ENCODE results near the gene F7. TPM values are rescaled to one million over a fixed set of nuclear protein-coding genes. Genes with fewer than 3 reads are reported as not detected.
"Not testable (repeated sequence)": the region's sequence is repeated elsewhere in the genome, so short reads cannot be mapped to it uniquely, and the experiment has no call there.

Gene F7
- total RNA-seq, 2 experiments from 2014 or later, result not detected

DNA sequence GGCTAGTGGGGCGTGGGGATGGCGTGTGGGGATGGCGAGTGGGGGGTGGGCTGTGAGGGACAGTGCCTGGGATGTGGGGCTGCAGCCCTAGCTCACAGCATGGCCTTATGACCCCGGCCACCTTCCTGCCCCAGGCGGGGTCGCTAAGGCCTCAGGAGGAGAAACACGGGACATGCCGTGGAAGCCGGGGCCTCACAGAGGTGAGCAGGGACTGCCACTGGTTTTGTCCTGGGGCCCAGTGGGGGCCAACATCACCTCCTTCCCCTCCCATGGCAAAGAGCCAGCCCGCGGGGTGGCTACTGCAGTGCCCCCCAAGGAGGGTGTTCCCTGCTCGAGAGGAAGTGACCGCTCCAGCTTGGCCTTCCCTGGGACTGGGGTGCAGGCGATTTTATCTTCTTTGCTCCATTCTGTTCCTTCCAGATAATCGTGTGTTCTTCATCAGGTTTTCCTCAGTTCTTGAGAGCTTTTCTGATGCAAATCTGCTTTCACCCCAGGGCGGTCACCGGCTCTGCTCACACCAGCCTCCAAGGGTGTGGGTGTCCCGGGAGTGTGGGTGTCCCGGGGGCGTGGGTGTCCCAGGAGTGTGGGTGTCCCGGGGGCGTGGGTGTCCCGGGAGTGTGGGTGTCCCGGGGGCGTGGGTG, 1.2 kb downstream of the F7 start:
- no peaks in the 10 kb centered on the region for H3K4me1 Mint-ChIP-seq
- H3K27me3 Mint-ChIP-seq, result peaks cover 6% of the 10 kb centered on the region
- H3K4me3 Mint-ChIP-seq, result no peak overlapping the region
- no peak overlapping the region for H3K27ac Mint-ChIP-seq
- H3K36me3 Mint-ChIP-seq (ENCODE audit: low read depth), result no peaks in the 10 kb centered on the region
- no peak for DNase-seq
- ChIA-PET CTCF (no interaction called here), POLR2A (no interaction called here)
- no peaks in the 10 kb centered on the region for H3K9me3 Mint-ChIP-seq

- H3K4me1 Mint-ChIP-seq; CTCF ChIA-PET; POLR2A ChIA-PET; DNase-seq; H3K9me3 Mint-ChIP-seq; H3K36me3 Mint-ChIP-seq (ENCODE audit: low read depth); H3K27ac Mint-ChIP-seq; H3K27me3 Mint-ChIP-seq; H3K4me3 Mint-ChIP-seq: not testable (repeated sequence)
Measured at GRCh38 chr13:113108521-113108920, 2.9 kb downstream of the F7 start.

DNA sequence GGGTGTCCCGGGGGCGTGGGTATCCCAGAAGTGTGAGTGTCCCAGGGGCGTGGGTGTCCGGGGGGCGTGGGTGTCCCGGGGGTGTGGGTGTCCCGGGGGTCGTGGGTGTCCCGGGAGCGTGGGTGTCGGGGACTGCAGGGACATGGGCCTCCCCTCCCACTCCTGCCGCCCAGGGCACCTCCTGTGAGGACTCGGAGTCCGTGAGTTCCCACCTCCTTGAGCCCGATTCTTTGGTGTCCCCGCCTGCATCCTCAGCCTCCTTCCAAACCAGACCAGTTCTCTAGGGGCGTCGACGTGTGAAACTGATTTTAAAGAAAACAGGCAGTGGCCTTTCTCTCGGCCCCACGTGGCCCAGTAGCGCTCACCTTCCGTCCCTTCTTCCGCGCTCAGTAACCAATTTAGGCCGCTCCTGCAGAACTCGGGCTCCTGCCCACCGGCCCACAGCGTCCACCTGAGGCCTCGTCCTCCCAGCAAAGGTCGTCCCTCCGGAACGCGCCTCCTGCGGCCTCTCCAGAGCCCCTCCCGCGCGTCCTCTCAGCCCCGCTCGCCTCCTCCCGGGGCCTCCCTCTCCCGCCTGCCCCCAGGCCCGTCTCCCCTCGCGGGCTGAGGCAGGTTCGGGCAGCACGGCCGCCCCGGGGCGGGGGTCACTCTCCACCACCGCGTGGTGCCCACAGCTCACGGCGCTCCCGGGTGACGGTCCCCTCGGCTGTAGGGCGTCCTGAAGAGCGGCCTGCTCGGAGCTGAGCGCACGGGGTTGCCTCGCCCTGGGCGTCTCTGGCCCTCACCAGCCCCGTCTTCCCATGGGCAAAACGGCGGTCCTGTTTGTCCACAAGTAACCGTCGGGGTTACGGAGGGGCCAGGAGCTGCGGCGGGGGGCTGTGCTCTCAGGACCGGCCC, 3.8 kb downstream of the F7 start:
- Mint-ChIP-seq H3K4me1 (no peaks in the 10 kb centered on the region), H3K9me3 (no peaks in the 10 kb centered on the region), H3K4me3 (no peak overlapping the region), H3K27me3 (peaks cover 6% of the 10 kb centered on the region), H3K36me3 (ENCODE audit: low read depth) (no peaks in the 10 kb centered on the region), H3K27ac (no peak overlapping the region)
- ChIA-PET CTCF (no interaction called here), POLR2A (no interaction called here)
- no peak for DNase-seq

DNA sequence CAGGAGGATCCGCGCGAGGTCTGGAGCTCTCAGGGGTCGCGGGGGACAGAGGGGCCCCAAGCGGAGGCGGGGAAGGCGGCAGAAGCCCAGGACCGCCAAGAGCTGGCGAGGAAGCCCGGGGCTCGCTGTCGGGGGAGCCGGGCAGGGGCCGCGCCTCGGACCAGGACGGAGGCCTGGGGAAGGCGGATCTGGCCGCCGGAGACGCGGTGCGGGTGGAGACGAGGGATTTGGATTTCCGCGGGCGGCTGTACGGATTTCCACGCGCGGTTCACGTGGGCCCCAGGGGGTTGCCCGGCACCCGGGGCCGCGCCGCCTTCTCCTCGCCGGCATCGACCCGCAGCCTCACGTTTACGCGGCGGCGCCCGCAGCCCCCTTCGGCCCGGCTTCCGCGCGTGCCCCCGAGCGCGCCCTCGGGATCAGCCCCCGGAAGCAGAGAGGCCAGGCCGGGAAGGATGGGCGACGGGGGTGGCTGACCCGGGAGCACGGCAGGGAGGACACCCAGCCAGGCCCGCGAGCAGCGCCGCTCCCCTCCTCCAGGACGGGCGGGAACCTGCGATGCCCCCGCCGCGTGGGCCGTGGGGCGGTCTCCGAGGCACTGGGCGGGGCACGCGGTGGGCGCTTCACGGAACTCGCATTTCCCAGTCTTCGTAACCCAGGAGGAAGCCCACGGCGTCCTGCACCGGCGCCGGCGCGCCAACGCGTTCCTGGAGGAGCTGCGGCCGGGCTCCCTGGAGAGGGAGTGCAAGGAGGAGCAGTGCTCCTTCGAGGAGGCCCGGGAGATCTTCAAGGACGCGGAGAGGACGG, 4.7 kb downstream of the F7 start:
- H3K4me3 Mint-ChIP-seq, result no peak overlapping the region

GRCh38 chr13:113110852-113111315, 5.3 kb downstream of the F7 start:
- DNase-seq, result no peak
- H3K4me3 Mint-ChIP-seq, result no peak overlapping the region

More for the DNA sequence above, 4.7 kb downstream of the F7 start:
- ChIA-PET CTCF (no interaction called here), POLR2A (no interaction called here)
- Mint-ChIP-seq H3K4me1 (no peaks in the 10 kb centered on the region), H3K27ac (no peak overlapping the region), H3K27me3 (peaks cover 6% of the 10 kb centered on the region), H3K36me3 (ENCODE audit: low read depth) (no peaks in the 10 kb centered on the region), H3K9me3 (no peaks in the 10 kb centered on the region)
- no peak for DNase-seq

GRCh38 chr13:113111821-113112220, 6.2 kb downstream of the F7 start:
- H3K36me3 Mint-ChIP-seq (ENCODE audit: low read depth); H3K27ac Mint-ChIP-seq; H3K27me3 Mint-ChIP-seq; DNase-seq; H3K4me3 Mint-ChIP-seq; CTCF ChIA-PET; POLR2A ChIA-PET; H3K4me1 Mint-ChIP-seq; H3K9me3 Mint-ChIP-seq: not testable (repeated sequence)

More at GRCh38 chr13:113110852-113111315, 5.3 kb downstream of the F7 start:
- H3K36me3 Mint-ChIP-seq (ENCODE audit: low read depth), result no peaks in the 10 kb centered on the region
- H3K27me3 Mint-ChIP-seq, result peaks cover 6% of the 10 kb centered on the region
- H3K9me3 Mint-ChIP-seq, result no peaks in the 10 kb centered on the region
- ChIA-PET POLR2A (no interaction called here), CTCF (no interaction called here)
- H3K4me1 Mint-ChIP-seq, result no peaks in the 10 kb centered on the region
- H3K27ac Mint-ChIP-seq, result no peak overlapping the region

DNA sequence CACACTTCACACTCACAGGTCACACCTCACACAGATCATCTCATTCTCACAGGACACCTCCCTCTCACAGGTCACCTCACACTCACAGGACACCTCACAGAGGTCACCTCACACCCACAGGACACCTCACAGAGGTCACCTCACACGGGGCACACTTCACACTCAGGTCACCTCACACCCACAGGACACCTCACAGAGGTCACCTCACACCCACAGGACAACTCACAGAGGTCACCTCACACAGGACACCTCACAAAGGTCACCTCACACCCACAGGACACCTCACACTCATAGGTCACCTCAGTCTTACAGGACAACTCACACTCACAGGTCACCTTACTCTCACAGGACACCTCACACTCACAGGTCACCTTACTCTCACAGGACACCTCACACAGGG, 6.9 kb downstream of the F7 start:
- H3K36me3 Mint-ChIP-seq (ENCODE audit: low read depth); H3K9me3 Mint-ChIP-seq; H3K27ac Mint-ChIP-seq; POLR2A ChIA-PET; CTCF ChIA-PET; DNase-seq; H3K4me3 Mint-ChIP-seq; H3K4me1 Mint-ChIP-seq; H3K27me3 Mint-ChIP-seq: not testable (repeated sequence)

DNA sequence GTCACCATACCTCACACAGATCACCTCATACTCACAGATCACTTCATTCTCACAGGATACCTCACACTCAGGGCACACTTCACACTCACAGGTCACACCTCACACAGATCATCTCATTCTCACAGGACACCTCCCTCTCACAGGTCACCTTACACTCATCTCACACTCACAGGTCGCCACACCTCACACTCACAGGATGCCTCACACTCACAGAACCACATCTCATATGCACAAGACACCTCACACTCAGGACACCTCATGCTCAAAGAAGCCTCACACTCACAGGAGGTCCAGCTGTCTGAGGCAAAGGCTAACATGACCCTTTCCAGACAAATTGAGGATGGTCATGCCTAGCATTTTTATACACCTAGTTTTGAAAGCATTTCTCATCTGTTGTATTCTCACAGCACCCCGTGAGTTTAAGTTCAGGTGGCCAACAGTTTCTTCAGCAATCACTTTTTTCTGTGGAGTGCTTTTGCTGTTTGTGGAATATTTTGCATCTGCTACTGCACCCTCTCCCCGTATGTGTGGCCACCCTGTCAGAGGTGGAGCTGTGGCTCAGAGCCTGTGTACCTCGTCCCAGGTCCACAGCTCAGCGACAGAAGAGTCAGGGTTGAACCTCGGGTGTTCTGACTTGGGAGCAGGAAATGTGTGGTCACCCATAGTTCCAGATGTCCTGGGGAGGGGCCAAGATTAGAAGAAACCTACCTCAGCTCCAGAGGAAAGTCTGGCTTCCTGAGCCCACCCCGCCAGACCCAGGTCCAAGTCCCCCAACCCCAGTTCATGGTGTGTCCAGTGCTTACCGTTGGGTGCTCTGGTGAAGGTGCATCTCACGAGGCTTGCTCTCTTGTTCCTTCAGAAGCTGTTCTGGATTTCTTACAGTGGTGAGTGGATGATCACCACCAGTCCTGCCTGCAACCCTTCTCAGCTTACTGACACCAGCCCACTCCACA, 7.6 kb downstream of the F7 start:
- Mint-ChIP-seq H3K4me1 (no peaks in the 10 kb centered on the region), H3K27me3 (peaks cover 6% of the 10 kb centered on the region), H3K36me3 (ENCODE audit: low read depth) (no peaks in the 10 kb centered on the region), H3K4me3 (no peak overlapping the region), H3K9me3 (no peaks in the 10 kb centered on the region), H3K27ac (no peak overlapping the region)
- ChIA-PET CTCF (interaction anchor here (0.5 to 1.0 kb wide), 4 partner anchors 15 to 474 kb away, joined by 3 to 4 read pairs (median 3); no protein-coding TSS in a partner anchor), POLR2A (no interaction called here)
- DNase-seq, result no peak

DNA sequence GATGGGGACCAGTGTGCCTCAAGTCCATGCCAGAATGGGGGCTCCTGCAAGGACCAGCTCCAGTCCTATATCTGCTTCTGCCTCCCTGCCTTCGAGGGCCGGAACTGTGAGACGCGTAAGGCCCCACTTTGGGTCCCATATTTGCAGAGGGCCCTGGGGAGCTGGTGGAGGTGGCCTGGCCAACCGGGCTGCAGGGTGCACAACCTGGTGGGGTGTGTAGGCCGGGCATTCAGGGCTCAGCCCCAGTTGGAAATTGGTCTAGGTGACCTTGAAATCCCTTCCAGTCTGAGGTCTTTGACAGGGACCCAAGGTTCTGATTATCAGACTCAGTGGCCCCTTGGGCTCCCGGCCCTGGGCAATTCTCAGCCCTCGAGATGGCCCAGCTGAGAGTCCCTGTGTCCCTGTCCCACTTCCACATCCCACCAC, 8.3 kb downstream of the F7 start:
- peaks cover 6% of the 10 kb centered on the region for H3K27me3 Mint-ChIP-seq
- no peaks in the 10 kb centered on the region for H3K36me3 Mint-ChIP-seq (ENCODE audit: low read depth)
- DNase-seq, result no peak
- H3K9me3 Mint-ChIP-seq, result no peaks in the 10 kb centered on the region
- CTCF ChIA-PET, result interaction anchor here (0.5 to 1.0 kb wide), 3 partner anchors 14 to 406 kb away, joined by 3 read pairs; no protein-coding TSS in a partner anchor
- H3K4me3 Mint-ChIP-seq, result no peak overlapping the region
- no peaks in the 10 kb centered on the region for H3K4me1 Mint-ChIP-seq
- H3K27ac Mint-ChIP-seq, result no peak overlapping the region
- POLR2A ChIA-PET, result no interaction called here

- ChIA-PET CTCF (no interaction called here), POLR2A (no interaction called here)
- H3K27ac Mint-ChIP-seq, result no peak overlapping the region
- no peaks in the 10 kb centered on the region for H3K36me3 Mint-ChIP-seq (ENCODE audit: low read depth)
- DNase-seq, result no peak
- no peaks in the 10 kb centered on the region for H3K4me1 Mint-ChIP-seq
- peaks cover 2% of the 10 kb centered on the region for H3K27me3 Mint-ChIP-seq
- H3K4me3 Mint-ChIP-seq, result no peak overlapping the region
- no peaks in the 10 kb centered on the region for H3K9me3 Mint-ChIP-seq
Measured at GRCh38 chr13:113114511-113115362, 9.1 kb downstream of the F7 start.

DNA sequence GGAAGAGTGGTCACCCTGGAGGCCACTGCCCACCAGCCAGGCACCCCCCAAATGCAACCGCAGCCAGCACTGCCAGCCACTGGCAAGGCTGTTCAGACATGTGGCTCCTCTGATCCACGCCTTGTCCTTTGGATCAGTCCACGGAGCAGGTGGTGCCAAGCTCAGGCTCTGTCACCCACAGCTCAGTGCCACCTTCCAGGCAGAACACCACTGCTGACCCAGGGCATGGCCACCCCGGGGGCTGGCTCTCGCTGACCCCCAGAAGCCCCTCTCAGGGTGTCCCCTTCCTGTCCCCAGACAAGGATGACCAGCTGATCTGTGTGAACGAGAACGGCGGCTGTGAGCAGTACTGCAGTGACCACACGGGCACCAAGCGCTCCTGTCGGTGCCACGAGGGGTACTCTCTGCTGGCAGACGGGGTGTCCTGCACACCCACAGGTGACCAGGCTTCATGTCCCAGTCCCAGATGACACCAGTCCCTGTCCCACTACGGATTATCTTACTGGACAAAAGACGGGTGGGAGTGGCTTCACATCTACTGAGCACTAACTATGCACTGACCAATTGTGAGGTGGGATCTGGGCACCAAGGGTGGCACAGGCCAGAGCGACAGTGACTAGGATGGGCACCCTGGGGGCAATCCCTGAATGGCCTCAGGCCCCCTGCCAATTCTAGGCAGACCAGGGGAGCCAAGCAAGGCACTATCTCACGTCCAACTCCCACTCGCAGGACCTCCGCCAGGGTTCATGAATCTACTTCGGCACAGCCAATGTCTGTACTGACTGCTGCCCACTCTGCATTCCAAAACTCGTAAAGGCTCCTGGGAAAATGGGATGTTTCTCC, 10.0 kb downstream of the F7 start:
- no peaks in the 10 kb centered on the region for H3K9me3 Mint-ChIP-seq
- ChIA-PET POLR2A (no interaction called here), CTCF (no interaction called here)
- H3K27ac Mint-ChIP-seq, result no peak overlapping the region
- no peaks in the 10 kb centered on the region for H3K36me3 Mint-ChIP-seq (ENCODE audit: low read depth)
- no peak overlapping the region for H3K4me3 Mint-ChIP-seq
- no peaks in the 10 kb centered on the region for H3K4me1 Mint-ChIP-seq
- no peak for DNase-seq
- peaks cover 2% of the 10 kb centered on the region for H3K27me3 Mint-ChIP-seq
